HEK293 (cell line): ENCODE measurements around the gene ADAMTSL2.

Source experiments
- BCL11A ChIP-seq: fragments of 450-650 bp; formaldehyde crosslinking; IDR thresholded peaks from 2 replicates; pipeline ENCODE4 v1.5.1; 2016; ENCODE audit warnings: low read depth, missing biosample characterization, missing genetic modification characterization
- MYNN ChIP-seq: fragments of 450-650 bp; formaldehyde crosslinking; IDR thresholded peaks from 2 replicates; pipeline ENCODE4 v1.5.1; 2016; ENCODE audit warnings: missing biosample characterization, missing genetic modification characterization, borderline replicate concordance
- SALL2 ChIP-seq: fragments of 450-650 bp; formaldehyde crosslinking; IDR thresholded peaks from 2 replicates; pipeline ENCODE4 v1.5.0; 2017; ENCODE audit warnings: missing biosample characterization, mild to moderate bottlenecking, missing genetic modification characterization, borderline replicate concordance
- ZBTB21 ChIP-seq: fragments of 450-650 bp; formaldehyde crosslinking; IDR thresholded peaks from 2 replicates; pipeline ENCODE4 v1.5.1; 2017; ENCODE audit warnings: missing biosample characterization, missing genetic modification characterization
- ZBTB26 ChIP-seq: fragments of 450-650 bp; formaldehyde crosslinking; optimal IDR thresholded peaks from 2 replicates; pipeline ENCODE3; 2016; ENCODE audit warnings: missing biosample characterization, mild to moderate bottlenecking, missing genetic modification characterization
- ZNF274 ChIP-seq, 2 experiments: fragments of 200-500 bp in 1 of 2; fragments of 450-650 bp in 1 of 2; sonication (Bioruptor generic) in 1 of 2; formaldehyde crosslinking in 1 of 2; IDR thresholded peaks; 2 replicates each; pipeline versions ENCODE4 v1.5.1 to v1.6.1; 2014 to 2016; ENCODE audit warnings: borderline replicate concordance in 1 of 2, inconsistent platforms in 1 of 2, low read length in 1 of 2, missing biosample characterization in 1 of 2, missing genetic modification characterization in 1 of 2
- ZNF629 ChIP-seq: fragments of 450-650 bp; formaldehyde crosslinking; IDR thresholded peaks from 2 replicates; pipeline ENCODE4 v1.5.1; 2017; ENCODE audit warnings: missing biosample characterization, missing genetic modification characterization
- ZNF704 ChIP-seq: fragments of 450-650 bp; formaldehyde crosslinking; IDR thresholded peaks from 2 replicates; pipeline ENCODE4 v1.5.1; 2016; ENCODE audit warnings: missing biosample characterization, missing genetic modification characterization
- TF ChIP-seq, protein P1 (sequence below): fragments of 450-650 bp; formaldehyde crosslinking; IDR thresholded peaks from 2 replicates; pipeline ENCODE4 v1.5.1; 2016; ENCODE audit warnings: missing biosample characterization, missing genetic modification characterization

DNA sequence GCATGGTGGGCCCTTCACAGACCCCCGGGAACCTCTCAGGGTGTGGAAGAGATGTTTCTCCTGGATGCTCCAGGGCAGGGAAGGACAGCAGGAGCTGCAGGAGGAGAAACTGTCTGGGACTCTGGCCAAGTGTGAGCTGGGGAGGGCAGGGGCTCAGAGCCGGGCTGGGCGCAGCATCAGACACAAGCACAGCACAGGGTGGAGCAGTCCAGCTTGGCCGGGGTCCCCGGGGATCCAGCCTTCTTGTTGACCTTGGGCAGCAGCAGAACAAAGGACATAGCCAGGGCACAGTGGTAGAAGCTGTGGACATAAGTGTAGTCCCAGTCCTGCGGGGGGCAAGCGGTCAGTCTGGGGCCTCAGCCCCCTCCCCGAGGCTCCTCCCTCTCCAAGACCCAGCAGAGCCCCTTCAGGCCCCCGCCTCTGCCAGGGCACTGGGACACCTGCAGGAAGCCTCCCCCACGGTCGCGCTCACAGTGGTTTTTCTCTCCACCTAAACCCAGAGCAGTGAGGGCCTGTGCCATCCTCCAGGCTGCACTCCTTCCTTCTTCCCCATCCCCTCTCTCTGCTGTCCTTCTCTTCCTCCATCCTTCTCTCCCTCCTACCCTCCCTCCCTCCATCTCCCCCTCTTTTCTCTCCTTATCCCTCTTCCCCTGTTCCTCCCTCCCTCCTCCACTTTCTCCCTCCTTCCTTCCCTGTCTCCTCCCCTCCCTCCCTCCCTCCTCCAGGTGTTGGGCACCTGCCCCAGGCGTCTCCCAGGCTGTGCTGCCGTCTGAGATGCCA is 19.9 kb upstream of the ADAMTSL2 start:
- no peak for TF ChIP-seq BCL11A (tag by site-specific recombination)
- no peak for TF ChIP-seq ZNF704 (tag by site-specific recombination)
- TF ChIP-seq, protein P1, sequence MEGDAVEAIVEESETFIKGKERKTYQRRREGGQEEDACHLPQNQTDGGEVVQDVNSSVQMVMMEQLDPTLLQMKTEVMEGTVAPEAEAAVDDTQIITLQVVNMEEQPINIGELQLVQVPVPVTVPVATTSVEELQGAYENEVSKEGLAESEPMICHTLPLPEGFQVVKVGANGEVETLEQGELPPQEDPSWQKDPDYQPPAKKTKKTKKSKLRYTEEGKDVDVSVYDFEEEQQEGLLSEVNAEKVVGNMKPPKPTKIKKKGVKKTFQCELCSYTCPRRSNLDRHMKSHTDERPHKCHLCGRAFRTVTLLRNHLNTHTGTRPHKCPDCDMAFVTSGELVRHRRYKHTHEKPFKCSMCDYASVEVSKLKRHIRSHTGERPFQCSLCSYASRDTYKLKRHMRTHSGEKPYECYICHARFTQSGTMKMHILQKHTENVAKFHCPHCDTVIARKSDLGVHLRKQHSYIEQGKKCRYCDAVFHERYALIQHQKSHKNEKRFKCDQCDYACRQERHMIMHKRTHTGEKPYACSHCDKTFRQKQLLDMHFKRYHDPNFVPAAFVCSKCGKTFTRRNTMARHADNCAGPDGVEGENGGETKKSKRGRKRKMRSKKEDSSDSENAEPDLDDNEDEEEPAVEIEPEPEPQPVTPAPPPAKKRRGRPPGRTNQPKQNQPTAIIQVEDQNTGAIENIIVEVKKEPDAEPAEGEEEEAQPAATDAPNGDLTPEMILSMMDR (tag by site-specific recombination), result no peak
- TF ChIP-seq ZNF274 (IDR thresholded peaks at IDR 0.05; ENCODE audit: low read length), result no peak
- no peak for TF ChIP-seq ZNF274 (tag by site-specific recombination; IDR thresholded peaks at IDR 0.05; ENCODE audit: borderline replicate concordance)
- no peak for TF ChIP-seq ZBTB26
- TF ChIP-seq ZBTB21, result no peak
- no peak for TF ChIP-seq MYNN (tag by site-specific recombination)
- no peak for TF ChIP-seq SALL2 (tag by site-specific recombination)
- no peak for TF ChIP-seq ZNF629 (tag by site-specific recombination)
